Measurements from ENCODE around the gene FAM114A2. TPM values are rescaled to one million over a fixed set of nuclear protein-coding genes. Genes with fewer than 3 reads are reported as not detected.
"Not testable (repeated sequence)": the region's sequence is repeated elsewhere in the genome, so short reads cannot be mapped to it uniquely, and the experiment has no call there.

The FAM114A2 gene
- total RNA-seq, 1 experiment from 2014 or later: 19.8 TPM

GRCh38 chr5:154071799-154072413 lies 33.2 kb upstream of the FAM114A2 start:
- Histone ChIP-seq H3K9me2 (ENCODE audit: insufficient read depth) (no peaks in the 10 kb centered on the region), H3K9me3 (ENCODE audit: control insufficient read depth in 1 of 2, insufficient read depth in 1 of 2, low read depth in 1 of 2, low read length in 2 of 2) (no peaks in the 10 kb centered on the region), H3K36me3 (ENCODE audit: control insufficient read depth in 1 of 2, insufficient read depth in 2 of 2, low read length in 2 of 2) (no peaks in the 10 kb centered on the region), H3K27me3 (ENCODE audit: insufficient read depth, low read length) (no peaks in the 10 kb centered on the region), H3K79me2 (ENCODE audit: insufficient read depth, low read length) (no peaks in the 10 kb centered on the region), H3K4me2 (ENCODE audit: low read length) (peak overlapping the region; percentile 58), H3K9ac (ENCODE audit: low read length) (no peak overlapping the region), H3K27ac (ENCODE audit: low read depth, low read length) (no peak overlapping the region), H3K4me3 (replicated peaks in 1 of 2; ENCODE audit: low read depth in 1 of 2, low read length in 2 of 2) (peak overlapping the region; percentile 9 to 22; a peak in 2 of 4 replicates), H4K20me1 (ENCODE audit: insufficient read depth) (no peaks in the 10 kb centered on the region), H2AFZ (ENCODE audit: low read depth, low read length, poor library complexity, severe bottlenecking) (no peak overlapping the region), H3K4me1 (ENCODE audit: control insufficient read depth in 1 of 2, insufficient read depth in 2 of 2, low read length in 2 of 2) (peaks cover 0 to 2% of the 10 kb centered on the region in 2 experiments; a peak in 1 of 4 replicates)
- ChIA-PET CTCF (interaction anchor here (0.8 to 2.3 kb wide), 34 partner anchors 8 to 1539 kb away, joined by 3 to 70 read pairs (median 6); partner anchors contain the start of genes FAM114A2, GALNT10 and MFAP3), POLR2A (interaction anchor here (1.3 kb wide), 1 partner anchor 333 kb away, joined by 4 read pairs; no protein-coding TSS in a partner anchor), RAD21 (ENCODE audit: low non-redundant PET in 1 of 2, low total read pairs in 2 of 2, uncharacterized antibody in 2 of 2, unreplicated experiment in 2 of 2) (interaction anchor here (0.7 to 2.0 kb wide), 10 partner anchors 13 to 333 kb away, joined by 3 to 16 read pairs (median 5); partner anchors contain the start of genes FAM114A2 (in 1 of the 2), GALNT10 (in 1 of the 2) and MFAP3 (in 1 of the 2))
- DNase-seq (ENCODE audit: low read depth, low spot score) (no peak), ATAC-seq (peak; percentile 37; the same call in 1 of the 2 replicates)
- BruUV-seq (replicated peaks): no TSS peak
- TF ChIP-seq ZNF274 (IDR thresholded peaks at IDR 0.05; ENCODE audit: low read depth, low read length) (no peak), CEBPB (IDR thresholded peaks at IDR 0.05; ENCODE audit: low read depth) (no peak), SRF (IDR thresholded peaks at IDR 0.05; ENCODE audit: low read depth) (no peak), SP1 (IDR thresholded peaks at IDR 0.05; ENCODE audit: low read depth) (no peak), FOSL1 (IDR thresholded peaks at IDR 0.05; ENCODE audit: low read depth) (no peak)
- intact Hi-C loops (cut with micrococcal nuclease): loop anchor here (1.0 to 2.0 kb wide), 6 partner anchors 98 to 568 kb away; no protein-coding TSS in a partner anchor

DNA sequence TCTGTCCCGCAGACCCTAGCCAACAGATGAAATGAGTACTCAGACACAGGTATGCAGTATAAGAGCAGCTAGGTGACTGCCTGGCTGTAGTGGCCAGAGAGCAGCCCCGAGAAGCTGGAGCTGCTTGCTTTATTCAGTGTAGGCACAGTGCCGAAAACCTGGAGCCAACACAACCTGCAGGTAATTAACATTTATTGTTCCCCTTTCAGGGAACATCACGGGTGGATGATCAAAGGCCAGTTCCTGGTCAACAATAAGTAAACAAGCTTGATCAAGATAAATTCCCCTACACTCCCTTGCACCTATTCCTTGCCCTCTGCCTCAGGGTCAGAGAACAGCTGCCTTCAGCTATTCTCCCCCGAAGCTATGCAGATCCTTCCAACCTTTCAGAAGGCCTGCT lies 31.1 kb upstream of the FAM114A2 start:
- POLR2A ChIA-PET: not testable (repeated sequence)
- CTCF ChIA-PET: interaction anchor here (1.0 to 2.1 kb wide), 2 partner anchors 127 to 336 kb away, joined by 3 to 7 read pairs; no protein-coding TSS in a partner anchor

More for the DNA sequence above, 31.1 kb upstream of the FAM114A2 start:
- intact Hi-C loops (cut with micrococcal nuclease); H3K9me2 ChIP-seq (ENCODE audit: insufficient read depth); DNase-seq (ENCODE audit: low read depth, low spot score); H3K79me2 ChIP-seq (ENCODE audit: insufficient read depth, low read length); H3K36me3 ChIP-seq (ENCODE audit: control insufficient read depth in 1 of 2, insufficient read depth in 2 of 2, low read length in 2 of 2); H2AFZ ChIP-seq (ENCODE audit: low read depth, low read length, poor library complexity, severe bottlenecking); ATAC-seq; H3K4me1 ChIP-seq (ENCODE audit: control insufficient read depth in 1 of 2, insufficient read depth in 2 of 2, low read length in 2 of 2); H3K9me3 ChIP-seq (ENCODE audit: control insufficient read depth in 1 of 2, insufficient read depth in 1 of 2, low read depth in 1 of 2, low read length in 2 of 2); BruUV-seq (replicated peaks); H3K9ac ChIP-seq (ENCODE audit: low read length); H3K27me3 ChIP-seq (ENCODE audit: insufficient read depth, low read length); RAD21 ChIA-PET (ENCODE audit: low non-redundant PET in 1 of 2, low total read pairs in 2 of 2, uncharacterized antibody in 2 of 2, unreplicated experiment in 2 of 2); H3K4me3 ChIP-seq (replicated peaks in 1 of 2; ENCODE audit: low read depth in 1 of 2, low read length in 2 of 2); H3K4me2 ChIP-seq (ENCODE audit: low read length); H4K20me1 ChIP-seq (ENCODE audit: insufficient read depth); H3K27ac ChIP-seq (ENCODE audit: low read depth, low read length): not testable (repeated sequence)
